Fibroblast of mammary gland (primary cell): ENCODE data around the gene IL3.
A peak's percentile ranks its signal among the peaks of the same experiment; 100 is the strongest.

ENCODE experiments used
- DNase-seq: peaks from one replicate; pipeline ENCODE4 v3.0.0-alpha.2; 2010; ENCODE audit warnings: low read depth
- H3K4me3 ChIP-seq: 2 replicates; pipeline ENCODE4 v1.5.1; 2011; ENCODE audit warnings: low read depth, mild to moderate bottlenecking, low read length, moderate library complexity; ENCODE audit not compliant: control insufficient read depth
- TF ChIP-seq, protein P1 (sequence below): conservative IDR thresholded peaks from 2 replicates; pipeline ENCODE4 v1.5.1; 2011; ENCODE audit warnings: low read depth, low read length, inconsistent platforms; ENCODE audit not compliant: control insufficient read depth, insufficient read depth

IL3 gene

GRCh38 chr5:132082329-132083023 lies 22.0 kb downstream of the IL3 start:
- TF ChIP-seq, protein P1, sequence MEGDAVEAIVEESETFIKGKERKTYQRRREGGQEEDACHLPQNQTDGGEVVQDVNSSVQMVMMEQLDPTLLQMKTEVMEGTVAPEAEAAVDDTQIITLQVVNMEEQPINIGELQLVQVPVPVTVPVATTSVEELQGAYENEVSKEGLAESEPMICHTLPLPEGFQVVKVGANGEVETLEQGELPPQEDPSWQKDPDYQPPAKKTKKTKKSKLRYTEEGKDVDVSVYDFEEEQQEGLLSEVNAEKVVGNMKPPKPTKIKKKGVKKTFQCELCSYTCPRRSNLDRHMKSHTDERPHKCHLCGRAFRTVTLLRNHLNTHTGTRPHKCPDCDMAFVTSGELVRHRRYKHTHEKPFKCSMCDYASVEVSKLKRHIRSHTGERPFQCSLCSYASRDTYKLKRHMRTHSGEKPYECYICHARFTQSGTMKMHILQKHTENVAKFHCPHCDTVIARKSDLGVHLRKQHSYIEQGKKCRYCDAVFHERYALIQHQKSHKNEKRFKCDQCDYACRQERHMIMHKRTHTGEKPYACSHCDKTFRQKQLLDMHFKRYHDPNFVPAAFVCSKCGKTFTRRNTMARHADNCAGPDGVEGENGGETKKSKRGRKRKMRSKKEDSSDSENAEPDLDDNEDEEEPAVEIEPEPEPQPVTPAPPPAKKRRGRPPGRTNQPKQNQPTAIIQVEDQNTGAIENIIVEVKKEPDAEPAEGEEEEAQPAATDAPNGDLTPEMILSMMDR = no peak
- no peak overlapping the region for H3K4me3 ChIP-seq
- no peak for DNase-seq

DNA sequence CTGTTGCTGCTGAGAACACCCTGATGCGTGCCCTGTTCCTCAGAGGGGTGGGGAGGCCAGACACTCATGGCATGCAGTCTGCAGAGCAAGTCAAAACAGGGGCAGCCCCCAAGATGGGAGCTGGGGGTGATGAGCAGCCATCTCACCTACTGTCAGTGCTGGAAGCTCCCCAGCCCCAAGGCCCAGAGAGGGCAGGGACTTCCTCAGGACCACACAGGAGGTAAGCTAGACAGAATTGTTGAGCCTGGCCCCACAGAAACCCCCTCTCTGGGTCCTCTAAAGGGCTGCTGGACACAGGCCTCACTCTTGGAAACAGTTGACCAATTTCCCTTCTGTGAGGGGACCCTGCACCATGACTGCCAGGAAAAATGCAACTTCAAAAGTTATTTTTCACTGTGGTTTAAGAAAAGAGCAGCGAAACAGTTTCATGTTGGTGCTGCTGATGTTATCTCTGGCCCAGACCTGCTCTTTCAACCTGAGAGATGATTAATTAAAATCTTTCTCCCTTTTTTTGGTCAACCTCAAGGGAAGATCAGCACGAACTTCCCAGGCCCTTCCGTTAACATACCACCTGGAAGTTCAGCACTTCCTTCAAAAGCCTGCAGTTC lies 22.7 kb downstream of the IL3 start:
- no peak overlapping the region for H3K4me3 ChIP-seq
- no peak for DNase-seq
- TF ChIP-seq, protein P1 = no peak

DNA sequence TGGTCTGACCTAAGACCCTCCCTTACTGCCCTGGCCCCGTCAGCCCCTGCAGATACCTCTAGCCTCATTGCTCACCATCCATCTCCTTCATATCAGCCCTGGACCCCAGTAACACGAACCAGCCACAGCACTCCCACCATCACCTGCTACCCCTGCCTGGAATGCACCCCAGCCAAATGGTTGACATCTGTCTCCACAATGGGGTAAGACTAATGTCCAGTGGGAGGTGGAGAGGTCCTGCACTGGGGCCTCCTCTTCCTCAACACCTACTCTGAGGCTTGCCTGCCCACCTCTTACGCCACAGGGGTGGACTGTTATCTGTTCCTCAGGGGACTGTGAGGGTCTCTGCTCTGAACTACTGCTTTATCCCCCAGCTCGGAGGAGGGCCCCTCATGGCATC lies 25.2 kb downstream of the IL3 start:
- DNase-seq = no peak
- H3K4me3 ChIP-seq = no peak overlapping the region
- TF ChIP-seq, protein P1 = no peak

- DNase-seq = peak; percentile 98
- TF ChIP-seq, protein P1 = no peak
- H3K4me3 ChIP-seq = no peak overlapping the region
Observed at GRCh38 chr5:132086277-132086794, 25.9 kb downstream of the IL3 start.

DNA sequence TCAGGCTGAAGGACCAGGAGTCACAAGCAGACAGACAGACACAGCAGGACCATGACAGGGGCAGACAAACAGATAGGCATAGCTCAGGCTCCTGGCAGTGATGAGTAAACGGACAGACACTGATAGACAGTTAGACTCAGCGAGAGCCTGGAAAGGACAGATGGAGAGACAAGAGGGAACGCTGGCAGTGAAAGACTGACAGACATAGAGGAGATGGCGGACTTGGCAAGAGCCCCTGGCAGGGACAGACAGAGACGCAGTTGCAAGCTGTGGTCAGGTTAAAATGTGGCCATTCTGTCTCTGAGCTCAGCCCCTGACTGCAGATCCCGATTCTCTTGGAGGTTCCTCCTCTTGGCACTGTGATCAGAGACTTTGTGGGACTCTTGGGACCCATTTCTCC lies 26.7 kb downstream of the IL3 start:
- DNase-seq = no peak

GRCh38 chr5:132087661-132088060 lies 27.2 kb downstream of the IL3 start:
- TF ChIP-seq, protein P1 = no peak
- DNase-seq = no peak
- no peak overlapping the region for H3K4me3 ChIP-seq

More for the DNA sequence above, 26.7 kb downstream of the IL3 start:
- TF ChIP-seq, protein P1 = no peak
- H3K4me3 ChIP-seq = no peak overlapping the region
